Embryonic facial prominence (tissue), 1 donor: ENCODE measurements around the gene RGMB.
"Not testable (repeated sequence)": the region's sequence is repeated elsewhere in the genome, so short reads cannot be mapped to it uniquely, and the experiment has no call there.

ENCODE experiments used
- DNase-seq: peaks from one replicate; pipeline ENCODE4 v3.0.0-alpha.2; 2016; ENCODE audit errors: extremely low spot score

Gene RGMB, protein sequence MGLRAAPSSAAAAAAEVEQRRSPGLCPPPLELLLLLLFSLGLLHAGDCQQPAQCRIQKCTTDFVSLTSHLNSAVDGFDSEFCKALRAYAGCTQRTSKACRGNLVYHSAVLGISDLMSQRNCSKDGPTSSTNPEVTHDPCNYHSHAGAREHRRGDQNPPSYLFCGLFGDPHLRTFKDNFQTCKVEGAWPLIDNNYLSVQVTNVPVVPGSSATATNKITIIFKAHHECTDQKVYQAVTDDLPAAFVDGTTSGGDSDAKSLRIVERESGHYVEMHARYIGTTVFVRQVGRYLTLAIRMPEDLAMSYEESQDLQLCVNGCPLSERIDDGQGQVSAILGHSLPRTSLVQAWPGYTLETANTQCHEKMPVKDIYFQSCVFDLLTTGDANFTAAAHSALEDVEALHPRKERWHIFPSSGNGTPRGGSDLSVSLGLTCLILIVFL

DNA sequence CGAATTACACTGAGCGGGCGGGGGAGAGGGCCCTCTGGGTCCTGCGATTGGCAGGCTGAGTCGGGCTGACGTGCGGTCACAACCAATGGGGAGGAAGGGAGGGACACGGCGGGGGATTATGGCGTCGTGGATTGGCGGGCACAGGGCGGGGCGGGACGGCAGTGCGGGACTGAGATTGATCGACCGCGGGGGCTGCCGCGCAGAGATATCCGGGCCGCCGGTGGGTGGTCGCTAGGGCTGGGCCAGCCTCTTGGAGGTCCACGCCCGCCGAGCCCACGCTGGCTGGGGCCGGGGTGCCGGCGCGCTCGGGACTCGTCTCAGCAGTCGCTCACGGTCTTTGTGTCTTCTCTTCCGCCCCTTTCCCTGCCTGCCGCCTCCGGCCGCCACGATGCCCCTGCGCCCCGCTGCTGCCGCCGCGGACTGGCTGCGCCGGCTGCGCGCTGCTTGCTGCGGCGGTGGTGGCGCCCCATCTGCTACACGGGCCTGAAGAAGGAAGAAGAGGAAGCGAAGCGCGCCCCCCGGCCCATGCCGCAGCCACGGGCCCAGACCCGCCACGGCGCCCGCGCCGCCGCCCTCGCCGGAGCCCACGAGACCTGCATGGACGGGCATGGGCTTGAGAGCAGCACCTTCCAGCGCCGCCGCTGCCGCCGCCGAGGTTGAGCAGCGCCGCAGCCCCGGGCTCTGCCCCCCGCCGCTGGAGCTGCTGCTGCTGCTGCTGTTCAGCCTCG is at the start of gene RGMB:
Gene RGMB (plus strand): TSS at position 200 of the 728 bp plus-strand sequence. CDS start 408 bp downstream, at position 608.
- DNase-seq, result peak; percentile 97

DNA sequence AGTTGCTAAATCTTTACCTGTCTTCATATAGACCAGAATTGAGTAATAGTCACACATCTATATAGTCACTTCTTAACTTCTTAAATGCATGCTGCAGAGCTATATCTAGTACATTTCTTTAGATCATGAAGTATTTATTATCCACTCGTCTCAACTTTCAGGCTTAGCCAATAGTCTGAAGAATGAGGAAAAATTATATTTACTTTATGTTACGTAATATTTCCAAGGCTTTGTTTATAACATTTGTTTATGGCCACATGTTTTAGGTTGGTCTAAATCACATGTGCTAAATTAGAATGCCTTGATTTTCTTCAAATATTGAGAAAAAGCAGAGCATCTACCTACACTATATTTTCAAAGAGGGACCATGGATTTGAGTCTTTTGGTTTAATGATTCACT is 47.2 kb upstream of the RGMB start:
- DNase-seq, result no peak

DNA sequence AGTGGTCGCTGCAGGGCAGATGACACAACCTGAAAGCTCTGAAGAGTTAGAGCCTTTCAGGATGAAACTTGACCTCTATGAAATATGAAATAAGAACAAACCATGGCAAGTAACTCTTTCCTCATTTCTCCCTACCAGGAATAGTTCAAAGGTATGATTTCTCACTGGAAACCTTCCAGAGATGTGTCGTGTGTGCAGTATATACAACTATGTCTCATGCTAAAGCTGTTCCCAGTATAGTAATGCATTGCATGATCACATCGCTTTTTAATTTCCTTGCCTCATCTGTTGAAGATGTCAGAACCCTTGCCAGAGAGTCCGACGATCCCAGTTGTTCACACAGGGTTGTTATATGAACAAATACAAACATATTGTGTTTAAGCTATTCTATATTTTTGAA is 45.8 kb upstream of the RGMB start:
- DNase-seq, result no peak

DNA sequence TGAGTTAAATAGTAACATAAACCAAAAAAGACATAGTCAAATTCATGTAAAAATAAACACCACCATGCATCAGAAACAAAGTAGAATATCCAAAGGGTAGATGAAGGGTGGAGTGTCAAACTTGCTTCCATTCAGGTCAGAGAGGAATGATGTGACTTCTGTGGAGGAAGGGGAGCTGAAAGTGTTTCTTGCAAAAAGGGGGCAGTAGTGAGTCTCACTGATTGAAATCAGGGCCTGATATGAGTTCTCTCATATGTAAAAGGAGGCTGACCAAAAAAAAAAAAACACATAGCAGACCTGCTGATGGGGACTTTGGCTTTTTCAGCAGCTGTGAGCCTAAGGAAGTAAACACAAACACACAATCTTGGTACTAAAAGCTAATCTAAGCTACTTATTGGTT is 38.8 kb upstream of the RGMB start:
- no peak for DNase-seq

DNA sequence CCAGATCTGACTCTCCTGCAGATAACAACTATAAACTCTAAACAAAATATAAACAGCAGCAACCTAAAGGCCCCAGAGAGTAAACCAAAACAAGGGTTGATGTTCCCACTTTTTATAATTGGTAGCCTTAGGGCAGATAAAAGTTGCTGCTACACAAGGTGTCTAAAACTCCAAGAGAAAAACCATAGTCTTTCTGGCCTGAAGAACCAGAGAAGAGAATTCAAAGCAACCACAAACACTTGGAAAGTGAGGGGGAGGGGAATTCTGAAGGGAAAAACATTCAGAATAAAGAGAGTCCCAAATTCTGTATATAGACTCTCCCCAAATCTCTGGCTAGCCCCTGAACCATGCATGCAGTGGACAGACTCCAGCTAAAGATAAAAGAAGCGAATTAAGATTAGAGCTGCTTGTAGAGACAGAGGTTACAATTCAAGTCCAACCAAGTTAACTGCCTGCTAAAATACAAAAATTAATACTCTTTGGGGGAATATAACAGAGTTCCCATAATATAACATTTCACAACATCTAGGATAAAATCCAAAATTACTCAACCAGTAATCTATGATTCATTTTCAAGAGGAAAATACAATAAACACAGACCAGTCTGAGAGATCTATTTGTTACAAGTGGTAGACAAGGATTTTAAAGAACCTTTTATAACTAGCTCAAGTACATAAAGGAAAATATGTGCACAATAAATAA is 37.5 kb upstream of the RGMB start:
- DNase-seq, result no peak

DNA sequence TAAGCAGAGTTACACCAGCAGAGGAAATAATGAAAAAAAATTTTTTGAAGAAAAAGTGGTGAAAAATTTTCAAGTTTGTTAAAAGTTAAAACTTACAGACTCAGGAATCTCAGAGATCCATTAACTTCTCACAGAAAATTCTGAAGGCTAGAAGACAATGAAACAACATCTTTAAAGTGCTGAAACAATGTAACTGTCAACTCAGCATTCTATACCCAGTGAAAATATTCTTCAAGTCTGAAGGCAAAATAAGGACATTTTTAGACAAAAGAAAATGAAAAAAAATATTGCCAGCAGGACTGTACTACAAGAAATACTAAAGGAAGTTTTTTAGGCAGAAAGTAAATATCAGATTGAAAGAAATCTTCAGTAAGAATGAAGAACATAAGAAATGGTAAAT is 36.7 kb upstream of the RGMB start:
- no peak for DNase-seq

DNA sequence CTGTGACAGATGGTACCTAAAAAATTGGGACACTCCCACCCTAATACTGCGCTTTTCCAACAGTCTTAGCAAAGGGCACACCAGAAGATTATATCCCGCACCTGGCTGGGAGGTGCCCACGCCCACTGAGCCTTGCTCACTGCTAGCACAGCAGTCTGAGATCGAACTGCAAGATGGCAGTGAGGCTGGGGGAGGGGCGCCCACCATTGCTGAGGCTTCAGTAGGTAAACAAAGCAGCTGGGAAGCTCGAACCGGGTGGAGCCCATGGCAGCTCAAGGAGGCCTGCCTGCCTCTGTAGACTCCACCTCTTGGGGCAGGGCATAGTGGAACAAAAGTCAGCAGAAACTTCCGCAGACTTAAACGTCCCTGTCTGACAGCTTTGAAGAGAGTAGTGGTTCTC is 36.0 kb upstream of the RGMB start:
- not testable (repeated sequence) for DNase-seq

DNA sequence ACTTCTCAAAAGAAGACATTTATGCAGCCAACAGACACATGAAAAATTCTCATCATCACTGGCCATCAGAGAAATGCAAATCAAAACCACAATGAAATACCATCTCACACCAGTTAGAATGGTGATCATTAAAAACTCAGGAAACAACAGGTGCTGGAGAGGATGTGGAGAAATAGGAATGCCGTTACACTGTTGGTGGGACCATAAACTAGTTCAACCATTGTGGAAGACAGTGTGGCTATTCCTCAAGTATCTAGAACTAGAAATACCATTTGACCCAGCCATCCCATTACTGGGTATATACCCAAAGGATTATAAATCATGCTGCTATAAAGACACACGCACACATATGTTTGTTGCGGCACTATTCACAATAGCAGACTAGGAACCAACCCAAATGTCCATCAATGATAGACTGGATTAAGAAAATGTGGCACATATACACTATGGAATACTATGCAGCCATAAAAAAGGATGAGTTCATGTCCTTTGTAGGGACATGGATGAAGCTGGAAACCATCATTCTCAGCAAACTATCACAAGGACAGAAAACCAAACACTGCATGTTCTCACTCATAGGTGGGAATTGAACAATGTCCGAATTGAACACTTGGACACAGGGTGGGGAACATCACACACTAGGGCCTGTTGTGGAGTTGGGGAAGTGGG is 34.8 kb upstream of the RGMB start:
- DNase-seq, result not testable (repeated sequence)

DNA sequence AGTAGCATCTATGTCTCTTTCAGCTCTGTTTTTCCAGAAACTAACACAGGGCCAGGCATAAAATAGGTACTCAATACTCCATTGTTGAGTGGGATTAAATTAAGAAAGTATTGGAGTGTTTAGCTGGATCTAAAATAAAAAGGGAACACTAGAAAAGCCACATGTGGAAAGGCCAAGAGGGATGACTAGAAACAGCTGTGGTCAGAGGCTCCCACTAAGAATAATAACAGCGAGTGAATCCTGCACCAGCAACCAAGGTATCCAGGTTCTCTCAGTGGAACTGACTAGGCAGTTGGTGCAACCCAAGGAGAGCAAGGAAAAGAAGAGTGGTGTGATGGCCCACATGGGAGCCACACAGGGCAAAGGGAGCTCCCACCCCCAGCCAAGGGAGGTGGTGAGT is 31.5 kb upstream of the RGMB start:
- no peak for DNase-seq

DNA sequence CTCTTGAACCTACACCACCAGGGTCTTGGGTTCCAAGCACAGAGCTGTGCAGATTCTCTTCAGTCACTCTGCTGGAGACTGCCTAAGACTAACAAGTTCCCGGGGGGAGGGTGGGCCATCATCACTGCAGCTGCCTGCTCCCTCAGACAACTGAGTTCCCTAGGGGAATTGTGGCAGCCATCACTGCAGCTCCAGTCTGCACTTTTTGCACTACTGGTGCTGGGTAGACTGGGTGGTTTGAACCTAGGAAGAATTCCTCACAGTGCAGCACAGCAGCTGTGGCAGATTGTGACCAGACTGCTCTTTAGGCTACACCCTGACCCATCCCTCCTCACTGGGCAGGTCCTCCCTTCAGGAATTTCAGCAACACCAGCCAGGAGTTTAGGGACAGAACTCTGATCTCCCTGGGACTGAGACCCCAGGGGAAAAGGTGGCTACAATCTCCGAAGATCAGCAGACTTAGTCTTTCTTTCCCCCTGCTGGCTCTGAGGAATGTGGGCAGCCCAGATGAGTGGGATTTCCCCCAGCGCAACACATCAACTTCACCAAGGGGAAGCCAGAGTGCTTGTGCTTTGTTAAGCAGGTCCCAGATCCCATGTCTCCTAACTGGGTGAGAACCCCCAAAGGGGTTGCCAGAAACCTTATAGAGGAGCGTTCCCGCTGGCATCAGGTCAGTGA is 30.9 kb upstream of the RGMB start:
- no peak for DNase-seq

DNA sequence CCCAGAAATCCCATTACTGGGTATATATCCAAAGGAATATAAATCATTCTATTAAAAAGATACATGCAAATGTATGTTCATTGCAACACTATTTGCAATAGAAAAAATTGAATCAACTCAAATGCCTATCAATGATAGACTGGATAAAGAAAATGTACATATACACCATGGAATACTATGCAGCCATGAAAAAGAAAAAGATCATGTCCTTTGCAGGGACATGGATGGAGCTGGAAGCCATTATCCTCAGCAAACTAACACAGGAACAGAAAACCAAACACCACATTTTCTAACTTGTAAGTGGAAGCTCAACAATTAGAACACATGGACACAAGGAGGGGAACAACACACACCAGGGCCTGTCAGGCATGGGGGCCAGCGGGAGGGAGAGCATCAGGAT is 25.2 kb upstream of the RGMB start:
- DNase-seq, result not testable (repeated sequence)

DNA sequence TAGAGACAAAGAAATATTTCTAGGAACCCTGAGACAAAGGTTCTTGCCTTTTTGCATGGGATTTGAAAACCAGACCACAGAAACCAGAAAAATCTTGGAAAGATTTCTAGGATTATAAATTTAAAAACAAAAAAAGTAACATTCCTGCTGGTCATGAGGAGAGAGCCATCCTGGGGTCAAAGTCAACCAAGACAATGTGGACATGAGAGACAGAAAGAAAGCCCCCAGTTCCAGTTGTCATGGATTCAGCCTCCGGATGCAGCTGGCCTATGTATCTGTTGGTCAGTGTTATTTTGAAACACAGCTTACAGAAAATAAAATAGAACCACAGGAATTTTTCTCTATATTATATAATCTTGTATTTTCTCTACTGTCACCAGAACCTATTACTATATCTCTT is 24.4 kb upstream of the RGMB start:
- DNase-seq, result no peak

DNA sequence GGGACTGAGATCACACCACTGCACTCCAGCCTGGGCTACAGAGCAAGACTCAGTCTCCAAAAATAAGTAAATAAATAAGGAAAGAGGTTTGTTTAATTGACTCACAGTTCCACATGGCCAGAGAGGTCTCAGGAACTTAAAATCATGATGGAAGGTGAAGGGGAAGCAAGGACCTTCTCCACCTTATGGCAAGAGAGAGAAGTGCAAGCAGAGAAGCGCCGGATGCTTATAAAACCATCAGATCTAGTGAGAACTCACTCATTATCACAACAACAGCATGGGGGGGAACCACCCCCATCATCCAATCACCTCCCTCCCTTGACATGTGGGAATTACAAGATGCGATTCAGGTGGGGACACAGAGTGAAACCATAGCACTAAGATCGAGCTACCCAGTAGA is 22.8 kb upstream of the RGMB start:
- no peak for DNase-seq

DNA sequence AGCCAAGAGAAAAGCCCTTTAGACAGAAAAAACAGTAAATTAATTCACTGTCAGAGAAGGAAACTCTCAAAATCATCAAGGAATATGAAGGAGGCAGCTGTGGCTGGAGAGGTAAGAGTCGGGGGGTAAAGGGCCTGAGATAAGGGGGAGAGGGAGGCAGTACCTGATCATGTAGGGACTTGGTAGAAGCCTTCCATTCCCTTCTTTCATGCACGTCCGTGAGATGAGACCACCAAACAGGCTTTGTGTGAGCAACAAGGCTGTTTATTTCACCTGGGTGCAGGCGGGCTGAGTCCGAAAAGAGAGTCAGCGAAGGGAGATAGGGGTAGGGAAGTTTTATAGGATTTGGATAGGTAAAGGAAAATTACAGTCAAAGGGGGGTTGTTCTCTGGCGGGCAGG is 21.1 kb upstream of the RGMB start:
- DNase-seq, result not testable (repeated sequence)

DNA sequence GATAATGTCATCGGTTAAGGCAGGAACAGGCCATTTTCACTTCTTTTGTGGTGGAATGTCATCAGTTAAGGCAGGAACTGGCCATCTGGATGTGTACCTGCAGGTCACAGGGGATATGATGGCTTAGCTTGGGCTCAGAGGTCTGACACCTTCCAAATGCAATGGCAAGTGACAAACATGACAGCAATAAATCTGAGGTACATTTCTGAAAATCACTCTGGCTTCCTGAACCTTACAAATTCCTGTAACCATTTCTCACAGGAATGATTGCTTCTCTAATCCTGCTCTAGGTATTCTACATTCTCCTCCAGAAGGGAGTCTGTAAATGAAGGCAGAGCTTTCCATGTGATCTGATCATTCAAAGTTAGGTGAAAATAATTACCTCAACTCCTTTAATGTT is 20.7 kb upstream of the RGMB start:
- DNase-seq, result not testable (repeated sequence)

DNA sequence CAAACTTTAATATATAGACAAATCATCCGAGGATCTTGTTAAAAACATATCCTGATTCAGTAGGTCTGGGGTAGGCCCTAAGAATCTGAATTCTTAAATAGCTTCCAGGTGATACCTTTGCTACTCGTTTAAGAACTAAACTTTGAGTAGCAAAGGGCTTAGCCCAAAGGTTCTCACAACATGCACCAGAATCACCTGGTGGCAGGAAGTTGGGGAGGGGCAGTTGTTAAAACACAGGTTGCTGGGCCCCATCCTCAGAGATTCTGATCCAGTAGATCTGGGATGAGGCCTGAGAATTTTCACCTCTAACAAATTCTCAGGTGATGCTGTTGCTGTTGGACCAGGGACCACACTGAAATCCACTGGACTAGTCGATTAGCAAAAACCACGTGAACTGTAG is 20.0 kb upstream of the RGMB start:
- DNase-seq, result no peak

DNA sequence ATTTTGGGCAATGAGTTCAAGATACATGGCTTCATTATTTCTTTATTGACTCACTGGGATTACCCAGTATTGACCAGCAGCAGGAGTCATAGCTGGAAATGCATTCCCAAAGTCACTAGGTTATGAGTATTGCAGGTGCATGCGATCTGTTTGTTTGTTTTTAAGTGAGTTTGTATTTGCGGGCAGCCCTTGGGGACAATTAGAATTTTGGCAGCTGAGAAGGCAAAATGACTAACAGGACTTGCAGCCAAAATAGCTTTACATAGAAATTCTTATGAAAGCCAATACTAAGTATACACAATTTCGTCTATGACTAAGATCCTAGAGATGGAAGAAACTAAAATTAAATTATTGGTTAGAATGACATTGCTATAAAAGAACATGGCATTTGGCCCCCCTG is 18.1 kb upstream of the RGMB start:
- no peak for DNase-seq

DNA sequence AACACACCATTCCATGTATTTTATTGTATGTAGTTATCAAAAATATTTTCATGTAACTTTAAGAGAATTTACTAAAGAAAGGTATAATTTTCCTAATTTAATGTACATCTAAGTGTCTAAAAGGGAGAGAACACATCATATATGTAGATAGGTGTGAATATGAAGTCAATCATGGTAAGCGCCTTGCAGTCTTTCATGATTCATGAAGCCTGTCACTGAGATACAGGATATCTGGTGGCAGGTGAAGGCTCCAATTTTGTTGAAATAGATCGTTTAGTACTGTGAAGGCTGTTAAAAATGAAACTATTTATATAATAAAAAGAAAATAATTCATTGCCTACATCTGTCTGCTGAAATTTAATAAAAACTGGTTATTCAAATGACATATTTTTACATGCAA is 15.5 kb upstream of the RGMB start:
- DNase-seq, result no peak

DNA sequence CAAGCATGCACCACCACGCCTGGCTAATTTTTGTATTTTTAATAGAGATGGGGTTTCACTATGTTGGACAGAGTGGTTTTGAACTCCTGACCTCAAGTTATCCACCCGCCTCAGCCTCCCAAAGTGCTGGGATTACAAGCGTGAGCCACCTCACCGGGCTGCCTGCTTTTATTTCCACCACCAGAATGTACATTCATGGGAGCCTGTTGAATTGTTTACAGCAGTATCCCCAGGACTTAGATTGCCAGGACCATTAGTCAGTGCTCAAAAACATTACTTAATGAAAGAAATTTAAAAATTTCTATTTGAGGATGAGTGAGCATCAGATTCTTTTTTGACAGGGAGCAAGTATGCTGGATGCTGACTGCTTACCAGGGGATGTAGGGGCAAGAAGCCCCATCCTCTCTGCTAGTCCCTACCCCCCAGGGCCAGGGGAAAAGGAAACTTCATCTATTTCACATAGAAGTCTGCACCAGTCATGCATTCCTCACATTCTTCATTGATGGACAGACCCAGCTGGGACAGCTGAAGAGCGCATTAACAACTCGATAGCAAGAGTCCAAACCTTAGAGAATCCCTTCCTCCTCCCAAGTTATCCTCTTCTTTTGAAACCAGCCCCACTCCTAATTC is 10.3 kb upstream of the RGMB start:
- no peak for DNase-seq

DNA sequence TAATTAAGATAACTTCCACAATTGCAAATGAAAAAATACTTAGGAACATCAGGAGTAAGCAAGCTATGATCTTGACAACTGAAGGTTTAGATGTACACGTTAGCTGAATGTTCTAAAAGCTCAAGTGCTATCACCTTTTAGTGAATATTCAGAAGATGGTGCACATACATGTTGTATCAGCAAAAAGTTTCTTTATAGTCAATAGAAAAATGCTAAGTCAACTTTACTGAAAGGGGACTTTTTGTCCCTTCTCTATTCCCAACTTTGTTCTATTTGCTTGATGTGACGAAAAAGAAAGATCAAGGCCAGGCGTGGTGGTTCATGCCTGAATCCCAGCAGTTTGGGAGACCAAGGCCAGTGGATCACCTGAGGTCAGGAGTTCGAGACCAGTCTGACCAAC is 7.6 kb upstream of the RGMB start:
- no peak for DNase-seq

DNA sequence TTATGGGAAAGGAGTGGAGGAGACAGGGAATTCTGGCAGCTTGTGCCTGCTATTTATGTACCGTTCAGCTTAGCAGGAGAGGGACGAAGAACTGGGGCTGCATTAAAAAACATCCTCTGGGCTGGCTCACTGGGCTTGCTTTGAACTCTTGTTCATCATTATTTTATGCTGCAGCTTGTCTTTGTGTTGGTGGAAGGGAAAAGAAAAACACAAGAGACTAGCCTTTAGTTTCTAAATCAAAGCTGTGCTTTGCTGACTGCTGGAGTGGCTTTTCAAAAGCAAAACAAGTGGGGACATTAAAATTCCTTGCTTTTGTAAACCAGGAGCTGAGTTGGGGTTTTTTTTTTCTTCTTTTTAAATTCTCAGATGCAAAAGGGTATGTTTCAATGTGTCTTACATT is 5.9 kb upstream of the RGMB start:
- no peak for DNase-seq
